Heart right ventricle (tissue), 16 donors: ENCODE data around the gene C11orf58. TPM values are rescaled to one million over a fixed set of nuclear protein-coding genes. Genes with fewer than 3 reads are reported as not detected.
A peak's percentile ranks its signal among the peaks of the same experiment; 100 is the strongest.

Source experiments
- ATAC-seq, 8 donors: fragments of 200-7000 bp; cut with Tn5 transposase; one replicate each; pipeline ENCODE4 v1.9.1; 2020; ENCODE audit warnings: mild to moderate bottlenecking in 8 of 8, moderate library complexity in 8 of 8, moderate number of reproducible peaks in 1 of 8
- DNase-seq, 2 donors: peaks; one replicate each; pipeline ENCODE4 v3.0.0-alpha.2; 2020
- H3K27ac ChIP-seq, 10 donors: fragments of 200-600 bp; sonication (generic) in 2 of 10; one replicate each; pipeline versions ENCODE4 v1.5.0 to v1.8.0; 2020 to 2022; ENCODE audit warnings: mild to moderate bottlenecking in 3 of 10
- H3K27me3 ChIP-seq, 7 donors: fragments of 200-600 bp; one replicate each; pipeline ENCODE4 v1.8.0; 2021 to 2022; ENCODE audit warnings: mild to moderate bottlenecking in 2 of 7
- H3K36me3 ChIP-seq, 9 donors: fragments of 200-600 bp; sonication (generic) in 1 of 9; one replicate each; pipeline versions ENCODE4 v1.5.0 to v1.8.0; 2020 to 2022; ENCODE audit warnings: mild to moderate bottlenecking in 2 of 9
- H3K4me1 ChIP-seq, 9 donors: fragments of 200-600 bp; sonication (generic) in 1 of 9; one replicate each; pipeline versions ENCODE4 v1.5.0 to v1.8.0; 2020 to 2022; ENCODE audit warnings: mild to moderate bottlenecking in 4 of 9
- H3K4me3 ChIP-seq, 10 donors: fragments of 200-600 bp; sonication (generic) in 2 of 10; one replicate each; pipeline versions ENCODE4 v1.5.0 to v1.8.0; 2020 to 2022; ENCODE audit warnings: mild to moderate bottlenecking in 7 of 10, moderate library complexity in 2 of 10
- H3K9me3 ChIP-seq, 11 donors: fragments of 200-600 bp in 10 of 11; sonication (generic) in 2 of 11; one replicate each; pipeline versions ENCODE4 v1.5.0 to v1.8.0; 2013 to 2022; ENCODE audit warnings: mild to moderate bottlenecking in 2 of 11, control low read depth in 1 of 11, moderate library complexity in 1 of 11
- CTCF ChIP-seq, 9 donors: fragments of 200-600 bp; sonication (generic) in 2 of 9; IDR thresholded peaks; one replicate each; pipeline versions ENCODE4 v1.5.0 to v1.8.0; 2021 to 2022; ENCODE audit warnings: antibody characterized with exemption in 9 of 9, mild to moderate bottlenecking in 5 of 9, moderate library complexity in 1 of 9
- WGBS, 2 donors: extraction: QIAGEN DNeasy Blood & Tissue Kit; methylation state at CpG; one replicate each; pipeline ENCODE4 v1.1.7; 2013; ENCODE audit warnings: inconsistent platforms in 1 of 2; 5-methylcytosine and 5-hydroxymethylcytosine counted together
- intact Hi-C, 10 donors: fragments of 100-400 bp; cut with DNase I; formaldehyde crosslinking; loops; one replicate each; pipeline versions ENCODE4 v1.11.1 to v1.14.2; 2022
- polyA plus RNA-seq, 2 donors: library from polyadenylated mRNA; stranded (reverse); fragments of 200-250 nt; gene quantifications; one replicate each; pipeline ENCODE4 v1.2.3, GENCODE V29; 2013
- total RNA-seq, 10 donors: library from RNA; stranded (reverse); fragmentation: NEBNext Ultra II Directional in 3 of 10; extraction: Animal tissue kit (Norgen Biotek cat#: 25700) in 3 of 10; gene quantifications; one replicate each; pipeline versions ENCODE4 v1.2.1 to v1.2.4, GENCODE V29; 2021 to 2023
- donor health status: Arrhythmogenic right ventricular cardiomyopathy.
- donor health status: ischemic (EF 13 %, LVEDD 7.1; RV severe dilation, severe dysfunction).
- donor health status: healthy with polysubstance abuse.
- donor health status: DM: no; HTN: yes; CAD: no.
- donor health status: DM: no; HTN: no; CAD: no.
- donor health status: ischemic (EF 25% LVEDD 6.9; RV normal size, moderate dysfunction).
- donor health status: ischemic (EF 25% LVEDD 5.7; RV mildly dilated, moderate dysfunction).
- donor health status: healthy.
- donor health status: DM: yes; HTN: yes; CAD: no.
- donor health status: Ischemic cardiomyopathy.
- donor health status: ischemic (EF 35%, LVEDD 5.7; RV mildly dilated, moderate dysfunction).
- donor health status: nonischemic (EF 11% LVEDD 7.7; RV severe dilation, severe dysfunction).
- donor health status: DM: yes; HTN: yes; CAD: no.
- donor health status: PGD.
- donor health status: ischemic (EF 29% LVEDD 5.4; RV normal size, mild dysfunction).
- donor health status: nonischemic (EF 23%, LVEDD 6.1; RV moderate dilation, normal function).

Gene C11orf58
- total and polyA plus RNA-seq, 12 donors = 70.2 to 141 (median 107) TPM

DNA sequence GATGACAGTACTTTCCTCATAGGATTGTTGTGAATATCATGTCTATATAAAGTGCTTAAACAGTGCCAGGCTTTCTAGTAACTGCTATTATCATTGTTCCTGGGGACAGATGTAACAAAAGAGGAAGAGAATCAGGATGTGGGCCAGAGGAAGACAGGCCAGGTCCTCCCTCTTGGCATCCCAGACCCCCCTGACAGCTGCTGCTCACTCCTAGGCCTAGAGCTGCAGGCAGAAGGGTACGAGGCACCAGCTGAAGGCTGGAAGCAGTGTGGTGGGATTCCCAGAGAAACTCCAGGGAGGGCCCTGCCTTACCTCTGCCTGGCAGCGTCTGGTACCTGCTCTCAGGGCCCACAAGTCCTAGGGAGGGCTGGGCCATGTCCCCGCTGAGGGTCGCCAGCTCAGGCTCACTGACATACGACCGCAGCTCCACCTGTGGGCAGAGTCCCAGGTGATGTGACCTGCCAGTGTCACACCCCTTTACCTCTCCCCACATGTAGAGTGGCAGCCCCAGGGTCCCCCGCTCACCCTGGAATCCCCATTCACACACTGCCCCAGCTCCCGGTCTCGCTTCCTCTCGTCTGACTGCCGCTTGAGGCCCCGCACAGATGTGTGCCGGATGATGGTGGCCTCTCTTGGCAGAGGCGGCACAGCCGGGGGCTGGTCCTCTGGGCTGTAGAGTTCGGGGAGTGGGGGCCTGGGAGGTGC is 52.2 kb downstream of the C11orf58 start:
- peak overlapping the region in 8 of 10 donors; percentile 6 to 84 (median 64) for H3K27ac ChIP-seq
- intact Hi-C loops = no loop called here
- peaks cover 0 to 89% (median 53%) of the 10 kb centered on the region in 9 donors for H3K4me1 ChIP-seq
- WGBS, 2 donors = 87 to 88% methylated on average over 16 of the region's 16 CpGs
- ATAC-seq (peak in 1 of 8 donors; percentile 2), DNase-seq (no peak)
- no peak overlapping the region for H3K4me3 ChIP-seq
- no peaks in the 10 kb centered on the region for H3K9me3 ChIP-seq
- no peak for TF ChIP-seq CTCF (IDR thresholded peaks at IDR 0.05)
- H3K27me3 ChIP-seq = no peaks in the 10 kb centered on the region
- H3K36me3 ChIP-seq = peaks cover 0 to 31% (median 0%) of the 10 kb centered on the region in 9 donors

GRCh38 chr11:16791191-16791961 is 52.9 kb downstream of the C11orf58 start:
- H3K27me3 ChIP-seq = no peaks in the 10 kb centered on the region
- H3K4me1 ChIP-seq = peaks cover 0 to 85% (median 45%) of the 10 kb centered on the region in 9 donors
- WGBS, 2 donors = 60% methylated on average over 13 of the region's 13 CpGs
- DNase-seq = peak in 1 of 2 donors; percentile 28
- intact Hi-C loops = no loop called here
- ATAC-seq = peak in 7 of 8 donors; percentile 12 to 82 (median 51)
- peaks cover 0 to 37% (median 0%) of the 10 kb centered on the region in 9 donors for H3K36me3 ChIP-seq
- peak overlapping the region; percentile 6 to 84 (median 57) for H3K27ac ChIP-seq
- no peaks in the 10 kb centered on the region for H3K9me3 ChIP-seq
- no peak overlapping the region for H3K4me3 ChIP-seq
- TF ChIP-seq CTCF (IDR thresholded peaks at IDR 0.05) = no peak

- Histone ChIP-seq H3K27me3 (no peaks in the 10 kb centered on the region), H3K36me3 (peaks cover 0 to 41% (median 0%) of the 10 kb centered on the region in 9 donors), H3K9me3 (no peaks in the 10 kb centered on the region), H3K4me1 (peaks cover 0 to 75% (median 38%) of the 10 kb centered on the region in 9 donors), H3K27ac (peak overlapping the region in 3 of 10 donors; percentile 34 to 84 (median 72)), H3K4me3 (no peak overlapping the region)
- no peak for TF ChIP-seq CTCF (IDR thresholded peaks at IDR 0.05)
- DNase-seq (no peak), ATAC-seq (no peak)
- intact Hi-C loops = no loop called here
These were observed 54.0 kb downstream of the C11orf58 start for GRCh38 chr11:16792426-16792825.

DNA sequence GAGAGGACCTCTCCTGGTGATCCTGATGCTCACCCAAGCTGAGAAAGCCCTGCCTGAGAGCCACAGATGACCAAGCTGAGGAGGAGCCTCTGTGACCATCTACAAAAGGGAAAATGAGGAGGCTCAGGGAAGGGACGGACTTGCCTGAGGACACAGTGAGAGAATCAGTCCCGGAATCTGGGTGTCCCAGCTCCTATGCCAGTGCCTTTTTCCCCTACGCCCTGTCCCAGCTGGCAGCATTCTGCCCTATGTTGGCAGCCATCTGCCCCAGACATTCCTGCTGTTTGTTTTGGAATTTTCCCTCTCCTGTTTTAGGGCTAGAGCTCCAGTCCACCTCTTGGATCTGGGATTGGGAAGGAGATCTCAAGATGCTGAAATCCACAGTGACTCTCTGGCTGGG is 54.6 kb downstream of the C11orf58 start:
- Histone ChIP-seq H3K27ac (peak overlapping the region in 3 of 10 donors; percentile 29 to 84 (median 30)), H3K4me1 (peaks cover 0 to 69% (median 33%) of the 10 kb centered on the region in 9 donors), H3K9me3 (no peaks in the 10 kb centered on the region), H3K27me3 (no peaks in the 10 kb centered on the region), H3K4me3 (no peak overlapping the region), H3K36me3 (peaks cover 0 to 41% (median 0%) of the 10 kb centered on the region in 9 donors)
- 54 to 76% methylated on average over 3 of the region's 3 CpGs for WGBS, 2 donors
- TF ChIP-seq CTCF (IDR thresholded peaks at IDR 0.05) = no peak
- intact Hi-C loops = no loop called here
- DNase-seq (no peak), ATAC-seq (no peak)
